Activated CD4-positive, CD25-positive, alpha-beta regulatory T cell treated with anti-CD3 and anti-CD28 coated beads, Interleukin-2, amount 50 U/mL, for 16 hours (primary cell): ENCODE data around the gene C1QL3.

Experiments used
- DNase-seq: peaks from one replicate; pipeline ENCODE4 v3.0.0-alpha.2; 2020; ENCODE audit warnings: low read depth, low spot score

C1QL3 gene

GRCh38 chr10:16493884-16494536 lies 27.7 kb downstream of the C1QL3 start:
- DNase-seq, result no peak

GRCh38 chr10:16491933-16492332 lies 29.7 kb downstream of the C1QL3 start:
- no peak for DNase-seq

GRCh38 chr10:16490511-16490910 lies 31.2 kb downstream of the C1QL3 start:
- DNase-seq, result no peak

- no peak for DNase-seq
Measured at GRCh38 chr10:16483241-16483917, 38.3 kb downstream of the C1QL3 start.

- DNase-seq, result no peak
Measured at GRCh38 chr10:16481052-16481728, 40.5 kb downstream of the C1QL3 start.

- DNase-seq, result no peak
Measured at GRCh38 chr10:16478801-16479200, 42.9 kb downstream of the C1QL3 start.

- no peak for DNase-seq
Measured at GRCh38 chr10:16477757-16478156, 43.9 kb downstream of the C1QL3 start.

- no peak for DNase-seq
Measured at GRCh38 chr10:16472828-16473227, 48.9 kb downstream of the C1QL3 start.

- DNase-seq, result no peak
Measured at GRCh38 chr10:16470747-16471146, 50.9 kb downstream of the C1QL3 start.

- no peak for DNase-seq
Measured at GRCh38 chr10:16466001-16466400, 55.7 kb downstream of the C1QL3 start.
